Forelimb muscle (tissue), 1 donor: ENCODE results near the gene CDK14. TPM values are rescaled to one million over a fixed set of nuclear protein-coding genes. Genes with fewer than 3 reads are reported as not detected.

ENCODE experiments used
- DNase-seq: peaks from one replicate; pipeline ENCODE4 v3.0.0-alpha.2; 2013; ENCODE audit warnings: low read depth
- polyA plus RNA-seq: library from polyadenylated mRNA; unstranded; fragments of 120-200 nt; gene quantifications from one replicate; pipeline ENCODE4 v1.2.1, GENCODE V29; 2013; ENCODE audit not compliant: insufficient read length

Gene CDK14
- polyA plus RNA-seq, 1 donor, result 17.2 TPM

DNA sequence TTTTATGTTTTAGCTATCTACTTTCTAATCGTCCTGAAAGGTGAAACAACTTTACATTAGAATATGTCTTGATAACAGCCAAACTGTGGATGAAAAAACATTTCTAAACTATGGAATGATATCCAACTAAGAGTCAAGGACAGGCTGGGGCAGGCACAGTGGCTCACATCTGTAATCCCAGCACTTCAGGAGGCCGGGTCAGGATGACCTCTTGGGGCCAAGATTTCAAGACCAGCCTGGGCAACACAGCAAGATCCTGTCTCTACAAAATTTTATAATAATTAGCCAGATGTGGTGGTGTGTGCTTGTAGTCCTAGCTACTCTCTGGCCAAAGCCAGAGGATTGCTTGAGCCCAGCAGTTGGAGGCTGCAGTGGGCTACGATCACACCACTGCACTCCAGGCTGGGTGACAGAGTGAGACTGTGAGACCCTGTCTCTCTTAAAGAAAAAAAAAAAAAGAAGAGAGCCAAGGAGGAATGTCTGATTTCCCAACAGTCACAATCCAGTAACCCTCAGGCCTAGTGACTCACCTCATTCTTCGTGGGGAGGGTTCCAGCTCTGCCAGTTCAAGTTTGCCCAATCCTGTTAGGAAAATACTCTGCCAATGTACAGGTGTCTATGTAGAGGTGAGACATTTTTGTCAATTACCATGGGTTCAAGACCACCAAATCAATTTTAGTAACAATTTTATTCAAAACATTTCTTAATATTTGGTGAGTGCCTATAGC lies 653.5 kb downstream of the CDK14 start:
- no peak for DNase-seq

- no peak for DNase-seq
These were observed 654.6 kb downstream of the CDK14 start for GRCh38 chr7:91250706-91251105.

DNA sequence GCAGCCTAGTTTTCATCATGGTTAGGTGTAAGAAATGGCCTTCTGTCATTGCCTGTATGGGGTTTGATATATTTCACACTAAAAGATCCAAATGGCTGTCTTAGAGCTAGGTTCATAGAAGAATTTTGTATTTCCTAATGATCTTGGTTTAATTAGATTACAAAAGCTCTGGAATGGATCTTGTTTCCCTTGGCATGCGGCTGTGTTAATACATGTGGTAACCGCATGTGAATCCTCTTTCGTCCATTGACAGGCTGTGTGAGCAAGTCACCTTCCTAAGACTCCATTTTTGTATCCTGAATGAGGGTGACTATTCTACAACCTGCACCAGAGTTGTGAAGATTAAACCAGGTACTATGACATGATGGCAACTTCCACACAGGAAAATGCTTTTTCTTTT lies 655.8 kb downstream of the CDK14 start:
- no peak for DNase-seq

Other genes starting within 250 kb of the CDK14 start
- 15.9 TPM for gene GTPBP10, start 249.6 kb upstream of the CDK14 start, polyA plus RNA-seq
- gene CLDN12, start 192.9 kb upstream of the CDK14 start, polyA plus RNA-seq, result 23.3 TPM
- not detected for gene PTTG1IP2, start 126.7 kb upstream of the CDK14 start, polyA plus RNA-seq